ENCODE results near the gene BRSK2.

Gene BRSK2

DNA sequence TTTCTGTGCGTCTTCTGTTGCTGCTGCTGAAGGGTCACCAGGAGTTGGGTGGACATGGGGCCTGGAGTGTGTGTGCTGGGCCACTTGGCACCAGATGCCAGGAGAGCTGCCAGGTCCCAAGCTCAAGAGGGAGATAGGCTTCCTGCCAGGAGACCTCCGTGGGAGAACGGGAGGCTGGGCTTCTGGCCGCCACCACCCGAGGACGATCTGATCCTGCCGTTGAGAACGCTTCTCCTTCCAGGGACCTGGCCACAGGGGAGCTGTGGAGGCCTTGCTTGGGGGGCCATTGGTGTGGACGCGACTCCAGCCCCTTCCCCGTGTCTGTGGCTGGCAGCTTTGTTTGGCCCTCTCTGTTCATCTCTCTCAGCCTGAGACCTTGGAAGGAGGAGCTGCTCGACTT is 2.4 kb downstream of the BRSK2 start:
- DNase-seq = no peak
- TF ChIP-seq GATA1 (IDR thresholded peaks at IDR 0.05; ENCODE audit: low read depth, low read length) = no peak
- TF ChIP-seq POLR2A (IDR thresholded peaks at IDR 0.05; ENCODE audit: low read length) = no peak

DNA sequence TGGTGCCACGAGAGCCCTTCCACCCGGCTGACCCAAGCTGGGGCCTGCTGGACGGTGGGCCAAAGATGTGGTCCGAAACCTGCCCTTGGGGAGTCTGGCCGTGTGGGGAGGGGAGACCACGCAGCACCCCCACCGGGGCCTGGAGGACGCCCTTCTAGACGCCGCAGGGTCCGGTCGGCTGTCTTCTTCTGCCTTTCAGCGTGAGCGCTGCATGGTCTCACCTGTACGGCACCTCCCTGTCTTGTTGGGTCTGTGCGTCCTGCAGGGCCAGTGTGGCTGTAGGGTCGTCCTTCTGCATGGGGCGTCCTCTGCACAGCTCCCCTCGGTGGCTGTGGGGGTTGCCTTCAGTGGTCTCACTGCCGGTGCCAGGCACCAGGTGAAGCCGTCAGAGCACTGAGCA is 2.8 kb downstream of the BRSK2 start:
- DNase-seq = no peak
- TF ChIP-seq GATA1 (IDR thresholded peaks at IDR 0.05; ENCODE audit: low read depth, low read length) (no peak), POLR2A (IDR thresholded peaks at IDR 0.05; ENCODE audit: low read length) (no peak)

DNA sequence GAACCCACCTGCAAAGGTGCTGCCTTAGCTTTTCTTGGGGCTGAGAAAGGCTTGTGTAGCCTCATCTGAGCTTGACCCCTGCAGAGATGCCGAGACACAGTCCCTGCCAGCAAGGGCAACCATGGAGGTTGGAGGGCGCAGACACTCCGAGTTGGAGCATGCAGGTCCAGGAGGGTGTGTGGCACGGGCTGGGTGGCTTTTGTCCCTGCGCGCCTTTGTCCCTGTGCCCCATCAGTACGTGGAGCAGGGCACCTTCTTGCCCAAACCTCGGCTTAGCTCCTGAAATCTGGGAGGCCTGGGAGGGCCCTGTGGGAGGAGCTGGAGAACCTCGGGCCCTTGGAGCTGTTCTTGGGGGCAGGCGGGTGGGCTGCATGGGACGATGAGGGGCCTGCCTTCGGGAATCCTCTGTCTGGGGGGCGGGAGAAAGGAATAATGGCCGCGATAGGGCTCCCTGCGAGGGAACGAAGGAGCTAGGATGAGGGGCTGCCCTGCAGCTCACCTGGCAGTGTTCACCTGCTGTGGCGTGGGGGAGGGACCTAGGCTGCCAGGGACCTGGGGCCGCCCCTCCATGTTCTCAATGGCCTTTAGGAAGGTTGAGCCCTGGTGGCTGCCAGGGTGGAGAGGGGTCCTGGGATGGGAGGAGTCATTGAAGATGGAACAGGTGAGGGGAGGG is 3.4 kb downstream of the BRSK2 start:
- DNase-seq = no peak
- TF ChIP-seq POLR2A (IDR thresholded peaks at IDR 0.05; ENCODE audit: low read length) (no peak), GATA1 (IDR thresholded peaks at IDR 0.05; ENCODE audit: low read depth, low read length) (no peak)

GRCh38 chr11:1394936-1395772 is 5.4 kb downstream of the BRSK2 start:
- DNase-seq = no peak
- TF ChIP-seq GATA1 (IDR thresholded peaks at IDR 0.05; ENCODE audit: low read depth, low read length) (no peak), POLR2A (IDR thresholded peaks at IDR 0.05; ENCODE audit: low read length) (no peak)

GRCh38 chr11:1395773-1396374 is 6.1 kb downstream of the BRSK2 start:
- TF ChIP-seq GATA1 (IDR thresholded peaks at IDR 0.05; ENCODE audit: low read depth, low read length) (no peak), POLR2A (IDR thresholded peaks at IDR 0.05; ENCODE audit: low read length) (no peak)
- DNase-seq = no peak

- TF ChIP-seq GATA1 (IDR thresholded peaks at IDR 0.05; ENCODE audit: low read depth, low read length) (no peak), POLR2A (IDR thresholded peaks at IDR 0.05; ENCODE audit: low read length) (no peak)
- no peak for DNase-seq
These were observed 6.7 kb downstream of the BRSK2 start for GRCh38 chr11:1396375-1396841.

- no peak for DNase-seq
- TF ChIP-seq POLR2A (IDR thresholded peaks at IDR 0.05; ENCODE audit: low read length) = no peak
- TF ChIP-seq GATA1 (IDR thresholded peaks at IDR 0.05; ENCODE audit: low read depth, low read length) = no peak
These were observed 7.6 kb downstream of the BRSK2 start for GRCh38 chr11:1397146-1397861.

- peak; percentile 28 to 32 for DNase-seq
- TF ChIP-seq GATA1 (IDR thresholded peaks at IDR 0.05; ENCODE audit: low read depth, low read length) = no peak
- TF ChIP-seq POLR2A (IDR thresholded peaks at IDR 0.05; ENCODE audit: low read length) = no peak
These were observed 8.3 kb downstream of the BRSK2 start for GRCh38 chr11:1397862-1398527.

- TF ChIP-seq POLR2A (IDR thresholded peaks at IDR 0.05; ENCODE audit: low read length) (no peak), GATA1 (IDR thresholded peaks at IDR 0.05; ENCODE audit: low read depth, low read length) (no peak)
- no peak for DNase-seq
These were observed 8.9 kb downstream of the BRSK2 start for GRCh38 chr11:1398528-1399235.

DNA sequence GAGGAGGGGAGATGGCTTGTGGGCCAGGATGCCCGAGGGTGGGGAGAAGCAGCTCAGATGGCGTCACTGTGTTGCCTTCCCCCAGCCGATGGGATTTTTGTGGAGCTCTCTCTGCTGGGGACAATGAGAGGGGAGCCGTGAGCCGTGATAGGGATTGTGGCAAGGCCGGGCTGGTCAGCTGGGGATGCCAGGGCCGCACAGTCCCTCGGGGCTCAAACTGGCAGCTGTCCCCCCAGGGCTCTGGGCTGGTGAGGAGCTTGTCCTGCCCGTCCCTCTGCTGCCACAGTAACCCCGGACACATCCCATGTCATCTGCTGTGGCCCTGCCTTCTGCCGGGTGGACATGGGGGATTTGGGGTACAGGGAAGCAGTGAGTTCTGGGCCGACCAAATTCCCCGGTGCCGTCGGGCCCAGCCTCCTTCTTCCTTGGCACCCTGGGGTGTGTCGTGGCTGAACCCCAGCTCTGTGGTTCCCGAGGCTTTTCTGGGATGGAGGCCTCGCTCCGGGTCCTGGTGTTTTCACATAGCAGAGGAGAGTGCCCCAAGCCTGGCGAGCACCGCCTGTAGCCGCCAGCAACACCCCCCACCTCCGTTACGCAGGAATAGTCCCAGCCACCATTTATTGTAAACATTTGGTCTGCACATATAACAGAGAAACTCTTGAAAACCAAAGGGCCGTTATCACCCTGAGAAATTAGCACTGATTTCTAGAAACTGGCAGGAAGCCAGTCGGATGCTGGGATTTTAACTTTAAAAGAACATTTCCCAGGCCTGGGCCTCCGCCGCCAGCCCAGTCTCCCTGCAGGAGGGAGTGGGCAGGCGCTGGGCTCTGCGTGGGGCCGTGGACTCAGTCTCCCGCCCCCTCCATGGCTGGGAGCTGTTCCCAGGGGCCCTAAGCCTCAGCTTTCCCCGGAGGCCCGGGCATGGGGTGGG is 9.9 kb downstream of the BRSK2 start:
- TF ChIP-seq GATA1 (IDR thresholded peaks at IDR 0.05; ENCODE audit: low read depth, low read length) (no peak), POLR2A (IDR thresholded peaks at IDR 0.05; ENCODE audit: low read length) (no peak)
- DNase-seq = no peak

GRCh38 chr11:1400317-1401170 is 10.8 kb downstream of the BRSK2 start:
- no peak for DNase-seq
- TF ChIP-seq GATA1 (IDR thresholded peaks at IDR 0.05; ENCODE audit: low read depth, low read length) (no peak), POLR2A (IDR thresholded peaks at IDR 0.05; ENCODE audit: low read length) (no peak)

Data from erythroblast (primary cell).